Activated CD8-positive, alpha-beta T cell treated with anti-CD3 and anti-CD28 coated beads, Interleukin-2, amount 10 ng/mL, durations not matched to agents 7 days and 5 days (primary cell): ENCODE results near the gene FNBP1L. TPM values are rescaled to one million over a fixed set of nuclear protein-coding genes. Genes with fewer than 3 reads are reported as not detected.

Experiments
- ATAC-seq: fragments of 150-1000 bp; cut with Tn5 transposase; one replicate; pipeline ENCODE4 v1.10.0; 2021; ENCODE audit warnings: moderate library complexity
- CTCF ChIA-PET: fragments of 350-600 bp; sonication (Branson Sonifier 250); formaldehyde crosslinking; loops from one replicate; lab custom pipeline; 2021; ENCODE audit warnings: antibody characterized with exemption; lab: Charles Lee
- POLR2A ChIA-PET: fragments of 350-600 bp; sonication (Branson Sonifier 250); formaldehyde crosslinking; loops from one replicate; lab custom pipeline; 2021; ENCODE audit warnings: antibody characterized with exemption; lab: Charles Lee
- DNase-seq: peaks from one replicate; pipeline ENCODE4 v3.0.0-alpha.2; 2020
- H3K27ac Mint-ChIP-seq: one replicate; pipeline ENCODE4 v1.8.0; 2021; ENCODE audit warnings: mild to moderate bottlenecking, mixed read lengths
- H3K27me3 Mint-ChIP-seq: one replicate; pipeline ENCODE4 v1.8.0; 2021; ENCODE audit warnings: low read depth, mixed read lengths
- H3K36me3 Mint-ChIP-seq: one replicate; pipeline ENCODE4 v1.8.0; 2021; ENCODE audit warnings: low read depth, mixed read lengths
- H3K4me1 Mint-ChIP-seq: one replicate; pipeline ENCODE4 v1.8.0; 2021; ENCODE audit warnings: low read depth, mixed read lengths
- H3K4me3 Mint-ChIP-seq: one replicate; pipeline ENCODE4 v1.8.0; 2021; ENCODE audit warnings: mild to moderate bottlenecking, mixed read lengths
- H3K9me3 Mint-ChIP-seq: one replicate; pipeline ENCODE4 v1.8.0; 2022; ENCODE audit warnings: mixed read lengths; ENCODE audit not compliant: insufficient read depth
- total RNA-seq, 2 experiments: library from RNA; stranded (reverse); gene quantifications; one replicate each; pipeline ENCODE4 v1.2.3, GENCODE V29; 2021

FNBP1L gene
- total RNA-seq, 2 experiments from 2014 or later, result 0.10 TPM; not detected in 1

DNA sequence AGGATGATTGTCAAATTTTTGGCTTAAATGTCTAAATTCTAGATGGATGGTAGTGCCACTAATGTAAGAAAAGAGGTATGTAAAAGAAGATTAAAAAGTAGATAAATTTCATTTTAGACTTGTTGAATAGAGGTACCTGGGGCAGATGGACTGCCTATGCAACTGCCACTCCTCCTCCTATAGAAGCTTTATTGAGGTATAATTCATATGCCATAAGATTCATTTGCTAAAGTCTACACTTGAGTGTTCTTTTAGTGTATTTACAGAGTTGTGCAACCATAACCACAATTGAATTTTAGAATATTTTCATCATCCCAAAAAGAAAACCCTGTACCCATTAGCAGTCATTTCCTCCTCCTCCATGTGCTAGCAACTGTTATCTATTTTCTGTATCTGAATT is 70.6 kb downstream of the FNBP1L start:
- ATAC-seq (no peak), DNase-seq (no peak)
- peaks cover 4% of the 10 kb centered on the region for H3K27me3 Mint-ChIP-seq
- H3K4me3 Mint-ChIP-seq, result no peak overlapping the region
- no peaks in the 10 kb centered on the region for H3K36me3 Mint-ChIP-seq
- no peaks in the 10 kb centered on the region for H3K9me3 Mint-ChIP-seq
- H3K27ac Mint-ChIP-seq, result no peak overlapping the region
- ChIA-PET CTCF (interaction anchor here (0.6 kb wide), 1 partner anchor 44 kb away, joined by 3 read pairs; no protein-coding TSS in a partner anchor), POLR2A (no interaction called here)
- no peaks in the 10 kb centered on the region for H3K4me1 Mint-ChIP-seq

DNA sequence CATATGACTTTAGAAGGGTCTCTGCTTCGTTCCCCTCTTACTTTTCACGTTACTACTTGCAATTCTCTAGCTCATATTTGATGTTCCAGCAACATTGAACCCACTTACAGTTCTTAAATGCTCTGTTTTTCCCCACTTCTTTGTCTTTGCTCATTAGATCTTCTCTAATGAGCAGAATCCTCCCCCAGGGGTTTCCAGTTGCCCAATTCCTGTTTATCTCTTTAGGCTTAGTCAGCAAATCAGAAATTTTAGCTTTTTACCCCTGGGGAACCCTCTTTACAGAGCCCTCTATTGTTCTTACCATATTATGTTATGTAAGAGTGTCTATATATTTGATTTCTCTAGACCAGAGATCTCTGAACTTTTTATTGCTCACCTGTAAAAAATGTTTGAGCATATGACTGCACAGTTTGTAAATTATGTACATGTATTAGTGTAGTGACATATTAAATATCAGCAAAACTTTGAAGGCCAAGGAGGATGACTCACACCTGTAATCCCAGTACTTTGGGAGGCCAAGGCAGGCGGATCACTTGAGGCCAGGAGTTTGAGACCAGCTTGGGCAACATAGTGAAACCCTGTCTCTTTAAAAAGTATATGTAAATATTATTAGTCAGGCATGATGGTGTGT is 71.4 kb downstream of the FNBP1L start:
- Mint-ChIP-seq H3K4me1 (no peaks in the 10 kb centered on the region), H3K27ac (no peak overlapping the region), H3K27me3 (peaks cover 4% of the 10 kb centered on the region), H3K4me3 (no peak overlapping the region), H3K9me3 (no peaks in the 10 kb centered on the region), H3K36me3 (no peaks in the 10 kb centered on the region)
- no peak for DNase-seq
- ATAC-seq, result no peak
- CTCF ChIA-PET, result interaction anchor here (0.6 kb wide), 1 partner anchor 45 kb away, joined by 3 read pairs; no protein-coding TSS in a partner anchor
- POLR2A ChIA-PET, result no interaction called here

DNA sequence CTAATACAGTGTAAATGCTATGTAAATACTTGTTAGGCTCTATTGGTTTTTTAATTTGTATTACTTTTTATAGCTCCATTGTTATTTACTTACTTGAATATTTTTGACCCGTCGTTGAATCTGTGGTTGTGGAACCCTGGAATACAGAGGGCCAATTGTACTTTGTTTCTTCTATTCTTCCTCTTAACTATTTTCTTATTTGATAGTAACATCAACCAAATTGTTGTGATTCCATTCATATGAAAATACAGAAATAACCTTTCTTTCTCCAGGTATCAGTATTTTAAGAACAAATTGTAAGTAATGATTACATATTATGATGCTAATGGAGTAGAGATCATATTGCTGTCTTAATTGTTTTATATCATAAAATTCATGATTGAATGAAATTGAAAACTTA is 73.7 kb downstream of the FNBP1L start:
- no peak for ATAC-seq
- ChIA-PET POLR2A (no interaction called here), CTCF (no interaction called here)
- Mint-ChIP-seq H3K36me3 (no peaks in the 10 kb centered on the region), H3K4me1 (no peaks in the 10 kb centered on the region), H3K27ac (no peak overlapping the region), H3K9me3 (no peaks in the 10 kb centered on the region), H3K27me3 (peaks cover 4% of the 10 kb centered on the region), H3K4me3 (no peak overlapping the region)
- no peak for DNase-seq

DNA sequence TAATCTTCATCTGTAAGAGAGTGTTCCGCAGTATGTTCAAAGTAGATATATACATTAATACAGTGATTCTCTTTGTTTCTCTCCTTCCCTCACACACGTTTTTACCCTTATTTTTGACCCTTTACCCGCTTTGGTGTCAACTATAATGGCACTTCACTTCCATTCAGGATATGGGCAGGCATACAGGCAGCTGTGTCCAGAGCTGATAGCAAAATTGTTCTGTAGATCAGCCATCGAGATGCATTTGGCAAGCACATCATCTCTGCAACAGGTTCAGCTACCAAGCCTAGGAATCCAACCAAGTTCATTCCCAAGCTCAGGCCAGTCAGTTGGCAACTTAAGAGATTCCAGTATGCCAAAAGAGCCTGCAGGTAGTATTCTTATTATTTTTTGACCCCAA is 74.8 kb downstream of the FNBP1L start:
- no peak for DNase-seq
- no peak for ATAC-seq
- POLR2A ChIA-PET, result no interaction called here
- H3K27ac Mint-ChIP-seq, result no peak overlapping the region
- no peaks in the 10 kb centered on the region for H3K4me1 Mint-ChIP-seq
- CTCF ChIA-PET, result no interaction called here
- no peak overlapping the region for H3K4me3 Mint-ChIP-seq
- H3K9me3 Mint-ChIP-seq, result no peaks in the 10 kb centered on the region
- peaks cover 6% of the 10 kb centered on the region for H3K27me3 Mint-ChIP-seq
- H3K36me3 Mint-ChIP-seq, result no peaks in the 10 kb centered on the region

DNA sequence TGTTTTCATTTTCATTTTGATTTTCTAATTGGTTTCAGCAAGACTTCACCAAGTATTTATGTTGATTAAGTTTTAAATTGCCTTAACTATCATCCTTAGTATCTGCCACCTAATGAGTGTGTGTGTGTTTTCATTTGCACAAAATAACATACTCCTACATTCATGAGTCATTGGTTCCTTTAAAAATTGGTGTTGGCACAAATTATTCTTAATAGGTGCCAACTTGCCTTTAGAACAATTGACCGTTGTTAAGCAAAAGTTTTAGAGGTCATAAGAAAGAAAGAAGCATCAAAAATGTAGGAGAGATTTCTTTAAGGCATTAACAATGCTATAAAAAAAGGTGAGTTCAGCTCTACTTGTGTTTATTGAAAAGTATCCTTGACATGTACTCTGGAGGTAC is 77.5 kb downstream of the FNBP1L start:
- ATAC-seq (no peak), DNase-seq (no peak)
- H3K36me3 Mint-ChIP-seq, result no peaks in the 10 kb centered on the region
- no peak overlapping the region for H3K27ac Mint-ChIP-seq
- POLR2A ChIA-PET, result no interaction called here
- CTCF ChIA-PET, result interaction anchor here (1.5 kb wide), 1 partner anchor 221 kb away, joined by 3 read pairs; no protein-coding TSS in a partner anchor
- no peak overlapping the region for H3K4me3 Mint-ChIP-seq
- H3K27me3 Mint-ChIP-seq, result peaks cover 7% of the 10 kb centered on the region
- H3K9me3 Mint-ChIP-seq, result no peaks in the 10 kb centered on the region
- H3K4me1 Mint-ChIP-seq, result no peaks in the 10 kb centered on the region

DNA sequence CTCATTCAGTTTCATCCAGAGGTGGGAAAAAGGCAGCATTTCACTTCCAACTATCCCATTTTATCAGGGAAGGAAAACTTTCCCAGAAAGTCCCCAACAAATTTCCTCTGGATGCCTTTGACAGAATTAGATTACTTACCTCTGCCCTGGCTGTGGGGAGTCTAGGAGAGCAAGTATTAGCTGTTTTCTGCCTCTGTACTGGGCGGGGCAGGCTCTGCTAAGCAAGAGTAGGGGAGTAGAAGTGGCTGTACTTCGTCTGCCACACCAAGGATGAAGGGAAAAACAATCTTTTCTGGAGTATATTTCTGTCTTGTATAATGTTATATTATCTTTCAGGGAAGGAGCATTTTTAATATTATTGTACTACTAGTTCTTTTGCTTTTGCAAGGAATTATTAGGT is 78.5 kb downstream of the FNBP1L start:
- peaks cover 7% of the 10 kb centered on the region for H3K27me3 Mint-ChIP-seq
- POLR2A ChIA-PET, result no interaction called here
- no peak overlapping the region for H3K27ac Mint-ChIP-seq
- H3K9me3 Mint-ChIP-seq, result no peaks in the 10 kb centered on the region
- H3K4me1 Mint-ChIP-seq, result no peaks in the 10 kb centered on the region
- no peak for ATAC-seq
- no peak overlapping the region for H3K4me3 Mint-ChIP-seq
- no peaks in the 10 kb centered on the region for H3K36me3 Mint-ChIP-seq
- CTCF ChIA-PET, result interaction anchor here (1.5 kb wide), 1 partner anchor 222 kb away, joined by 3 read pairs; no protein-coding TSS in a partner anchor
- DNase-seq, result no peak

DNA sequence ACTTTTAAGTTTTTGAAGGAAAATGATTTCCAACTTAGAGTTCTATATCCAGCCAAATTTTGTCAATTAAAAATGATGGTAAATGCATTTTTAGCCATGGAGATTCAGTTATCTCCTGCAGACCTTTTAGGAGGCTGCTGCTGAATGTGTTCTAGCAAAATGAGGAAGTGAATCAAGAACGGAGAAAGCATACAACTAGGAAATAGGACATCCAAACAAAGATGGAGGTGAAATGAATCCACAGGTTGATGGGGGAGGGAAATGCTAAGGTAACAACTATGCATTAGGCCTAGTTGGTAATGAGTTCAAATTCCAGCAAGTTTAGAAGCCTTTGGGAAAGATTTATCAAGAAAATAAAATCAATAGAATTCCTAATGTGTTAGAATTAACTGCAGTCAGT is 80.5 kb downstream of the FNBP1L start:
- no peak overlapping the region for H3K4me3 Mint-ChIP-seq
- ATAC-seq (no peak), DNase-seq (no peak)
- no peaks in the 10 kb centered on the region for H3K36me3 Mint-ChIP-seq
- no peaks in the 10 kb centered on the region for H3K9me3 Mint-ChIP-seq
- peaks cover 10% of the 10 kb centered on the region for H3K27me3 Mint-ChIP-seq
- POLR2A ChIA-PET, result no interaction called here
- no peaks in the 10 kb centered on the region for H3K4me1 Mint-ChIP-seq
- no peak overlapping the region for H3K27ac Mint-ChIP-seq
- CTCF ChIA-PET, result no interaction called here

DNA sequence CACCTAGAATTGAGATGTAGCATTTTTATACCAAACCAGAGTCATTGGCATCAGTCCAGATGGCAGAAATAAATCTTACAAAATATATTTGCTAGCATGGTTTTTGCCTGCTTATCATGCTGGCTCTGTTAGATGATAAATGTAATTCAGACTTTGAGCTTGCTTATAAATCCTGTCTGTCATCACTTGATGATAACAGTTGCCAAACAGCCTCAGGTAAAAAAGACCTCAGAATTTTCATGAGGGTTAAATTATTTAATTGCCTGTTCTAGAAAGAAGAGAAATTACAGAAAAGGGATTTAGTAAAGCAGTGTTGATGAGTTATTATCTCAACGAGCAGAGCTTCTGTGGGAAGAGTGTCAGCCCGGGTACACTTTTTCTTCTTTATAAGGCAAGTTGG is 83.3 kb downstream of the FNBP1L start:
- ChIA-PET CTCF (no interaction called here), POLR2A (no interaction called here)
- no peak overlapping the region for H3K4me3 Mint-ChIP-seq
- ATAC-seq (no peak), DNase-seq (no peak)
- H3K27me3 Mint-ChIP-seq, result peaks cover 17% of the 10 kb centered on the region
- no peaks in the 10 kb centered on the region for H3K36me3 Mint-ChIP-seq
- H3K9me3 Mint-ChIP-seq, result no peaks in the 10 kb centered on the region
- no peaks in the 10 kb centered on the region for H3K4me1 Mint-ChIP-seq
- no peak overlapping the region for H3K27ac Mint-ChIP-seq

DNA sequence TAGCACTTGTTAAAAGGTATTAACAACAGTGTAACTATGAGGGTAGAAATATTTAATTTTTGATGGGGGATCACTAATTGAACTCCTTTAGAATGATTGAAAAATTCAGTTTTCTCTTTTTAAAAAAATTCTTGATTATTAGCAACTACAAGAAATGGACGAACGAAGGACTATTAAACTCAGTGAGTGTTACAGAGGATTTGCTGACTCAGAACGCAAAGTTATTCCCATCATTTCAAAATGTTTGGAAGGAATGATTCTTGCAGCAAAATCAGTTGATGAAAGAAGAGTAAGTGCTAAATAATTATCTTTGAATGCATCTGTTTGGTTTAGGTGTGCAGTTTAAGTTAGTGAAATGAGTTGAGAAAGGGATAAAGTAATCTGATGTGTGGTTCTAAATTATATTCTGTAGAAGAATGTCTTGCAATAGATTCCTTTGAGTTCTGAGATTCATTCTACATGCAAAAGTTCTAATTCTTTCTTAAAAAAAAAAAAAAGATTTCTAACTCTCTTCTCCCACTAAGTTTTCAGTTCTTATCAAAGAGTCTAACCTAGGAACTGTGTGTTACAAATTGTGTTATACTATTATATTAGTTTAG is 85.0 kb downstream of the FNBP1L start:
- DNase-seq, result no peak
- POLR2A ChIA-PET, result interaction anchor here (0.7 kb wide), 1 partner anchor 35 kb away, joined by 4 read pairs; no protein-coding TSS in a partner anchor

DNA sequence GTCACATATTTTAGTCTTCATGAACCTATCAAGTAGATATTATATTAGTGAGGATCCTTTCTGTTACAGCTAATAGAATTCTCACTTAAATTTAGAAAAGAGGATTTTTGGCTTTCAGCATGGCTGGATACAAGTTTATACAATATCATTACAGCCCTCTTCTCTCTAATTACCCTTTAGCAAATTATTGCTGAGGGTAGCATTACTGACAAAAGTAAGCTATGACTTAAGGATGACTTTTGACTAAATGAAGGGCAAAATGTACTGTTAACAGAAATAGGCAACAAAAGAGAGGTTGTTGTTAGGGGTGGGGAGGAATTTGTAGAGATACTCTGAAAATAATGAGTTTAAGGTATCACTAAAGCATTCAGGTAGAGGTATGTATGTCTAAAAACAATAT is 85.8 kb downstream of the FNBP1L start:
- DNase-seq, result no peak
- POLR2A ChIA-PET, result interaction anchor here (0.7 kb wide), 1 partner anchor 34 kb away, joined by 4 read pairs; no protein-coding TSS in a partner anchor
- Mint-ChIP-seq H3K9me3 (no peaks in the 10 kb centered on the region), H3K4me1 (no peaks in the 10 kb centered on the region), H3K4me3 (no peak overlapping the region), H3K27me3 (peaks cover 16% of the 10 kb centered on the region), H3K27ac (no peak overlapping the region), H3K36me3 (no peaks in the 10 kb centered on the region)
- CTCF ChIA-PET, result interaction anchor here (1.0 kb wide), 1 partner anchor 96 kb away, joined by 3 read pairs; no protein-coding TSS in a partner anchor
- ATAC-seq, result no peak

More for the DNA sequence above, 85.0 kb downstream of the FNBP1L start:
- H3K4me3 Mint-ChIP-seq, result no peak overlapping the region
- H3K36me3 Mint-ChIP-seq, result no peaks in the 10 kb centered on the region
- H3K9me3 Mint-ChIP-seq, result no peaks in the 10 kb centered on the region
- ATAC-seq, result no peak
- CTCF ChIA-PET, result no interaction called here
- H3K27me3 Mint-ChIP-seq, result peaks cover 19% of the 10 kb centered on the region
- H3K27ac Mint-ChIP-seq, result no peak overlapping the region
- H3K4me1 Mint-ChIP-seq, result no peaks in the 10 kb centered on the region

DNA sequence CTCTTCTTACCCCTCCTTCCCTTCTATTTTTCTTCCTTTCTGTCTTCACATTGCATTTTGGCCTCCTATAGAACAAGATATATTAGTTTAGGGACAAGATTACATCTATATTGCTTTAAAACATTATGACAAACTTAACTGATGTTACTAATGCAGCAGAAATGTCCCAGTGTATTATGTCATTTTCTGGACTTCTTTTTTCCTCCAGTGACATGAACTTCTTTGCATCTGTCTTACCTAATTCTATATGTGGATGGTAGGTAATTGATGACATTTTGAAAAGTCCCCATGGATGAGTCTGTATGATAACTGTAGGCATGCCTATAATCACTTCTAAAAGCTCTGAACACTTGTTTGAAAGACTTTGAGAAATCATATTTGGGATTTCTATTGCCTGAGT is 89.5 kb downstream of the FNBP1L start:
- CTCF ChIA-PET, result no interaction called here
- POLR2A ChIA-PET, result no interaction called here
- H3K4me3 Mint-ChIP-seq, result no peak overlapping the region
- H3K36me3 Mint-ChIP-seq, result no peaks in the 10 kb centered on the region
- H3K27me3 Mint-ChIP-seq, result peaks cover 20% of the 10 kb centered on the region
- no peaks in the 10 kb centered on the region for H3K9me3 Mint-ChIP-seq
- H3K4me1 Mint-ChIP-seq, result no peaks in the 10 kb centered on the region
- DNase-seq, result no peak
- ATAC-seq, result no peak
- H3K27ac Mint-ChIP-seq, result no peak overlapping the region

DNA sequence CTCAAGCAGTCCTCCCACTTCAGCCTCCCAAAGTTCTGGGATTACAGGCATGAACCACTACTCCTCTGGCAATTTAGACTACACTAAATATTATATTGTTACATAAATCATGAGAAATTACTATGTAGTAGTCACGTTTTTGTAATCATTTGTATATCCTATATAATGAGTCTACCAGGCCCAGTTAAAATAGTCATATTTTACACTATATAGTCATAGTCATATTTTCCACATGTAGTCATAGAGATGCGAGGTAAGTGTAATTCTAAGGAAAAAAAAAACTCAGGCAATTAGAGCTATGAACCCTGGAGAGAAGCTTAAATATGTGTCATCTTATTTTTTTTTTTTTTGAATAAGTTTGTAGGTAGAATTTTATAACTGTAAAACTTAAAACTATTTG is 90.0 kb downstream of the FNBP1L start:
- CTCF ChIA-PET, result no interaction called here
- H3K36me3 Mint-ChIP-seq, result no peaks in the 10 kb centered on the region
- H3K27me3 Mint-ChIP-seq, result peaks cover 19% of the 10 kb centered on the region
- H3K4me3 Mint-ChIP-seq, result no peak overlapping the region
- no peaks in the 10 kb centered on the region for H3K4me1 Mint-ChIP-seq
- DNase-seq, result no peak
- no peaks in the 10 kb centered on the region for H3K9me3 Mint-ChIP-seq
- POLR2A ChIA-PET, result no interaction called here
- no peak overlapping the region for H3K27ac Mint-ChIP-seq
- ATAC-seq, result no peak
